ENCODE results near the gene DPYD. TPM values are rescaled to one million over a fixed set of nuclear protein-coding genes. Genes with fewer than 3 reads are reported as not detected.

Gene DPYD
- polyA plus RNA-seq, 1 of the 3 experiments (the other 2 are of a cell fraction), result 23.0 TPM

- no peak for TF ChIP-seq NFIC (IDR thresholded peaks at IDR 0.05; ENCODE audit: borderline replicate concordance)
Observed at GRCh38 chr1:97331165-97331564, 589.7 kb downstream of the DPYD start (continued).

GRCh38 chr1:97314685-97315084 lies 606.1 kb downstream of the DPYD start:
- Histone ChIP-seq H3K36me3 (replicated peaks in 1 of 2; ENCODE audit: control insufficient read depth in 1 of 2, insufficient read depth in 2 of 2, low read length in 1 of 2) (peaks cover 0 to 23% of the 10 kb centered on the region in 2 experiments), H2AFZ (ENCODE audit: low read depth) (no peak overlapping the region), H3K4me3 (ENCODE audit: low read depth in 2 of 2, low read length in 1 of 2) (no peak overlapping the region), H3K4me1 (ENCODE audit: control insufficient read depth in 1 of 2, insufficient read depth in 2 of 2, low read depth in 1 of 2, low read length in 1 of 2) (no peaks in the 10 kb centered on the region), H3K9ac (no peak overlapping the region), H3F3A (replicated peaks; ENCODE audit: insufficient read depth) (no peaks in the 10 kb centered on the region), H3K27me3 (ENCODE audit: insufficient read depth) (no peaks in the 10 kb centered on the region), H3K4me2 (no peak overlapping the region), H3K27ac (ENCODE audit: low read depth in 2 of 2, low read length in 1 of 2) (no peak overlapping the region), H4K20me1 (ENCODE audit: insufficient read depth) (no peaks in the 10 kb centered on the region), H3K9me2 (no peaks in the 10 kb centered on the region), H3K9me3 (no peaks in the 10 kb centered on the region), H3K79me2 (ENCODE audit: insufficient read depth) (0 out of 2 replicates have a peak, but pooled peaks cover 2% of the 10 kb centered on the region)
- 93% methylated on average over 4 of the region's 4 CpGs for WGBS (ENCODE audit: low lambda C conversion rate)
- POLR2A ChIA-PET, result no interaction called here
- no peak for DNase-seq
- CTCF ChIA-PET, result interaction anchor here (0.8 kb wide), 1 partner anchor 11 kb away, joined by 3 read pairs; no protein-coding TSS in a partner anchor
- no peak for TF ChIP-seq FOXM1 (IDR thresholded peaks at IDR 0.05; ENCODE audit: low read depth)
- no peak for TF ChIP-seq USF2 (IDR thresholded peaks at IDR 0.05; ENCODE audit: borderline replicate concordance, low read depth, low read length)
- TF ChIP-seq REST (IDR thresholded peaks at IDR 0.05; ENCODE audit: low read depth, low read length), result no peak
- TF ChIP-seq EZH2phosphoT487 (IDR thresholded peaks at IDR 0.05; ENCODE audit: borderline replicate concordance, low read depth), result no peak
- TF ChIP-seq GABPA (IDR thresholded peaks at IDR 0.05; ENCODE audit: low read depth), result no peak
- no peak for TF ChIP-seq JUND (IDR thresholded peaks at IDR 0.05)
- TF ChIP-seq TAF1 (IDR thresholded peaks at IDR 0.05; ENCODE audit: borderline replicate concordance, low read depth, low read length), result no peak
- no peak for TF ChIP-seq RAD21 (IDR thresholded peaks at IDR 0.05; ENCODE audit: low read length)
- TF ChIP-seq RXRA (IDR thresholded peaks at IDR 0.05; ENCODE audit: borderline replicate concordance, low read depth), result no peak
- TF ChIP-seq TCF12 (IDR thresholded peaks at IDR 0.05), result no peak
- TF ChIP-seq MXI1 (IDR thresholded peaks at IDR 0.05; ENCODE audit: low read depth, low read length), result no peak
- TF ChIP-seq, protein P1, sequence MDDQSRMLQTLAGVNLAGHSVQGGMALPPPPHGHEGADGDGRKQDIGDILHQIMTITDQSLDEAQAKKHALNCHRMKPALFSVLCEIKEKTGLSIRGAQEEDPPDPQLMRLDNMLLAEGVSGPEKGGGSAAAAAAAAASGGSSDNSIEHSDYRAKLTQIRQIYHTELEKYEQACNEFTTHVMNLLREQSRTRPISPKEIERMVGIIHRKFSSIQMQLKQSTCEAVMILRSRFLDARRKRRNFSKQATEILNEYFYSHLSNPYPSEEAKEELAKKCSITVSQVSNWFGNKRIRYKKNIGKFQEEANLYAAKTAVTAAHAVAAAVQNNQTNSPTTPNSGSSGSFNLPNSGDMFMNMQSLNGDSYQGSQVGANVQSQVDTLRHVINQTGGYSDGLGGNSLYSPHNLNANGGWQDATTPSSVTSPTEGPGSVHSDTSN (IDR thresholded peaks at IDR 0.05), result no peak
